HG03457 (cell line): ENCODE data around the gene GPR142.
"Not testable (repeated sequence)": the region's sequence is repeated elsewhere in the genome, so short reads cannot be mapped to it uniquely, and the experiment has no call there.

ENCODE experiments used
- ATAC-seq: cut with Tn5 transposase; IDR thresholded peaks from one replicate; pipeline ENCODE4 v1.9.1; 2021; ENCODE audit warnings: moderate number of reproducible peaks; ENCODE audit not compliant: unreplicated experiment

GPR142 gene

DNA sequence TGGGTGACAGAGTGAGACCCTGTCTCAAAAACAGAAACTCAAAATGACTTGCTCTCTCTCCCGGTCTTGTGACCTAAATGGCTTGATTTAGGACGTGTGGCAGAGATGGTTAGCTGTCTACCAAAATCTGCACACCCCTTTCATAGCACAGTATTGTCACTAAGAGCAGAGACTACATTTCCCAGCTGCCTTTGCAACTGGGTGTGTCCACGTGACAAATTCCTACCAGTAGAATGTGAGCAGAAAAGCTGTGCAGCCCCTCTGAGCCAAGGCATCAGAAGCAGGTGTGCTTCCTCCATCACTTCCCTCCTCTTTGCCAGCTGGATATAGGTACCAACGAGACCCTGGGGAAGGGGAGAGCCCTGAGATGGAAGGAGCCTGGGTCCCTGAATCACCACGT, 25.5 kb downstream of the GPR142 start:
- ATAC-seq, result no peak

DNA sequence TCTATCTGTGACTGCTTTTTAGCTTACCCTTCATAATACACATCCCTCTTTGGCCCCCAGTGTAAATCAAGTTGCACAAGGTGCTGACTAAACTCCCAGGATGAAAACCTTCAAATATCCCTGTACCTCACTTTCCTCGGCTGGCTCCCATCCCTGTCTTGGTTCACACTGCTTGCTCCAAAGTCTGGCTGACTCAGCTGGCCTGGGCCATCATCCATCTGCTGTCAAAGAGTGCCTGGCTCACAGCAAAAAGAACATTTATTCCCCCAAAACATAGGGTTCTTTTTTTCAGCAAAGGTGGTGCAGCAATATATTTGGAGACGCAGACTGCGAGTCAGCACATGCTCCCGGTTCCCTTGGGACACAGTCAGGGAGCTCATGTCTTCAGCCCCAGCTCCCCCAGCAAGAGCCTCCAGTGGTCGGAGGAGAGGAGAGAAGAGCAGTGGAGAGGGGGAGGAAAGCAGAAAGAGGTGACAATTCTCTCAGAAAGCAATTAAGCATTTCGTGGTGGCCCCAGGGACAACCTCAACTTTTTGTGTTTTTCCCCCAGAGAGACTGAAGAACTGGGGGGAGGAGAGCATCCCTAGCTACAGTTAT, 26.1 kb downstream of the GPR142 start:
- no peak for ATAC-seq

DNA sequence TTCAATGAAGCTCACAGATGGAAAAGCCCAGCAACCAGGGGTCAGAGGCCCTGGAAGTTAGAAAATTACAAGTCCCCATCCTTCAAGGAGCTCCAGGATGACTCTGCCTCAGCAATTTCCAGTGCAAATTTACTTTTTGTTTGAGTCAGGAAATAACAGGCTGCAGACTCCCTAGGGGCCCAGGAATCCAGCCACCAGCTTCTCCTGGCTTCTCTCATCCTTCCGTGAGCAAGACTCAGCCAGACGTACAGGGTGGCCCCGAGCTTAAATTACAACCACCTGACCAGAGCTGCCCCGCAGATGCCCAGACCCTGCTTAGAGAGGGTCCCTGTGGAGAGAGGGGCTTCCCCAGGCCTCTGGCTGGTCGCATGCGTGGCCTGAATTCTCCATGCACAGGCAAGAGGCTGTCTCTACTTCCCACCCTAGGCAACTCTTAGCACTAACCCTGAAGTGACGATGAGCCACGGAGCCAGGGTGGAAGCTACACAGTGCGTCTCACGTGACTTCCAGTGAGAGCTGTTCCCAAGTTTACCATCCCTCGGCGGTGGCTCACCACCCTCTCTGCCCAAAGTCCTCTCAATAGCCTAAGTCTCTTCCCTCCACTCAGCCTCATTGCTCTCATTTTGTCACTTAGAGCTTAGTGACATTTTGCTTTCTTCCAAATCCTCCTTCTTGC, 27.1 kb downstream of the GPR142 start:
- ATAC-seq, result no peak

DNA sequence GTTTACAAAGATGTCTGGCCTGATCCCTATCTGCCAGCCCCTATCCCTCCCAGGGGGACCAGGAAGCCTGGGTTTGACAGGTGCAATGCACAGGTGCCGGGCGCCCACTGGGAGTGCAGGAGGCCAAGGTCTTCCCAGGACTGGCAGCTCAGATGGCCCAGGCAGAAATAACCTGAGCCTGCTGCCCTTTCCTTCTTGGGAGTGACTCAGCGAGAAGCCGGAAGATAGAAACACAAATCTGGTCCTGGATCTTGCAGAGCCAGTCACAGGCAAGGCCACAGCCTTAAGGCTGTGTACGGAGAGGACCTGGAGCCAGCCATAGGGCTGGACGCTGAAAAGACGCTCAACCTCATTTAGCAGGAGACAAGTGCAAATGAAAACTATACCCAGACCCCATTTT, 27.7 kb downstream of the GPR142 start:
- no peak for ATAC-seq

DNA sequence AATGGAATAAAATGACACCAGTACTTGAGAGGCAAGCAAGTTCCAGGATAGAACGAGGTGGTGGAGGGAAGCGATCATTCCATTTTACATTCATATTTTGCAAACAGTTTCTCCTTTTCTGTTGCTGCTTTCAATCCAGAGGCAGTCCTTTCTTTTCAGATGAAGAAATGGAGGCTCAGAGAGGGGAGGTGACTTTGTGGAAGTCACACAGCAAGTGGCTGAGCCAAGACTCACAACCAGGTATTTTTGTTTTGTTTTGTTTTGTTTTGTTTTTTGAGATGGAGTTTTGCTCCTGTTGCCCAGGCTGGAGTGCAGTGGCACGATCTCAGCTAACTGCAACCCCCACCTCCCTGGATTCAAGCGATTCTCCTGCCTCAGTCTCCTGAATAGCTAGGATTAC, 29.3 kb downstream of the GPR142 start:
- no peak for ATAC-seq

DNA sequence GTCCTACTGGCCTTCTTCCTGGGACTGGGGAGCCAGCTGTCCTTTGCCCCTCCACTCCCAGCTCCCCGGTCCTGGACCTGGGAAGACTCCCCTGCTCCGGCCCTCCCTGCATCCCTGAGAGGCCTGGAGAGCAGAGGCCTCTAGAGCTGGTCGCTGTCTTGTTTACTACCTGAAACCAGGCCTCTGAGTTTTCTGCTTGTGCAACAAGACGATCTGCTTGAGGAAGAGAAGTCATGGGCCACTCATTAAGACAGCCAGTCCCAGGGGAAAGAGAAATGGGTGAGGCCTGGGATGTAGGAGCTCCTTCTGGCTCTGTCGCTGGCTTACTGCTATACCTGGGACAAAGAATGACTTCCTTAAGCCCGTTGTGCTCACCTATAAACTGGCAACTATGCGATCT, 34.7 kb downstream of the GPR142 start:
- ATAC-seq, result no peak

DNA sequence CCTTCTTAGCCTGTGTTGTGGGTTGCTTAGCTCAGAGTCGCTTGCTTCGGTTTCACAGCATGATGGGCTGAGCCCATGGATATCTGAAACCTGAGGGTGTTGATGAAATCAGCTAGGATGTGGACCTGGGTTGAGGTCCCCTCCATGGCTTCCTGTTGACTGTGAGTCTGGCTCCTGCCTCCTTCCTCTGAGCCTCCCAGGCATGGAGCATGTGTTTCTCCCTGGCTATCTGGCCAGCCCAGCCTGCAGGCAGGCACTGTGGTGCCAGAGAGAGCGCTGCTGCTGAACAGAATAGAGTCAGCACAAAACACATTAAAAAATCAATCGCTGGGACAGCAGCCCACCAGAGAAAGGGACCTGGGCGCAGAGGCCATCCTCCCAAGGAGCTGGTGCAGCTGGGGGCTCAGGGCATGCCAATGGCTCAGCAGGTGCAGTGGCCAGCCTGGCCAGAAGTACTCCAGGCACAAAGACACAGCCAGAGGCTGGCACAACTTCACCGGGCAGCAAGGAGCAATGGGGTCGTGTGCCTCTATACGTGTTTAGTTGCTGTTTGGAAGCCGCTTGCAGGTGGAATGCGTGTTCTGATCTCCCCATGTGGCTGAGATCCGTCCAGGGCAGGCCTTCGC, 36.3 kb downstream of the GPR142 start:
- no peak for ATAC-seq

DNA sequence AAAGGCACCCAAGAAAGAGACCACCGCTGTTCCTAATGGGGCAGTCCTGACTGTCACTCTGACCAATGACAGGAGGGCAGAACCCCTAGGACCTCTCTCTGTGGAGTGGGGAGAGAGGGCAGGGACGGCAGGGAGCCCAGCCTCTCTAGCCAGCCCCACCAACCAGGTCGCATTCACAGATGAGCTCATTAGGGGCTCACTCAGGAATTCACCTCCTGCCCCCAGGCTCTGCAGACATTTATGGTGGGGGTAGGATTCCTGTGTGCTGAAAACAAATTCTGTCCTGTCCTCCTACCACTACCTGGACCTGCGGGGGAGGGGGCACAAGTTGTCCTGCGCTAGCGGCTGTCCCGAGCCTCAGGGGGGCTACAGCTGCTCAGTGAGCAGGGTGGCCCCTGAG, 36.9 kb downstream of the GPR142 start:
- ATAC-seq, result no peak

DNA sequence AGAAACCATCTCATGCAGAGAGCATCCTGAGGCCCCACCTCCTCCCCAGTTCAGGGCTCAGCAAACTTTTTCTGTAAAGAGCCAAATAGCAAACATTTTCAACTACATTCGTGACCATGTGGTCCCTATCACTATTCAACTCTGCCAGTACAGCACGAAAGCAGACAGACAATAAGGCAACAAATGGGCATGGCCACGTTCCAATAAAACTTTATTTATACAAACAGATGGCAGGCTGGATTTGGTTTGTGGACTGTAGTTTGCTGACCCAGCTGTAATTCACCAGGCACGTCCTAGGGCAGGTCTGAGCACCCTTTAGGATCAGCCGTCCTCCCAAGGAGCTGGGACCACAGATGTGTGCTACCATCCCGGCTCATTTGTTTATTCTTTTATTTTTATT, 37.5 kb downstream of the GPR142 start:
- ATAC-seq, result no peak

DNA sequence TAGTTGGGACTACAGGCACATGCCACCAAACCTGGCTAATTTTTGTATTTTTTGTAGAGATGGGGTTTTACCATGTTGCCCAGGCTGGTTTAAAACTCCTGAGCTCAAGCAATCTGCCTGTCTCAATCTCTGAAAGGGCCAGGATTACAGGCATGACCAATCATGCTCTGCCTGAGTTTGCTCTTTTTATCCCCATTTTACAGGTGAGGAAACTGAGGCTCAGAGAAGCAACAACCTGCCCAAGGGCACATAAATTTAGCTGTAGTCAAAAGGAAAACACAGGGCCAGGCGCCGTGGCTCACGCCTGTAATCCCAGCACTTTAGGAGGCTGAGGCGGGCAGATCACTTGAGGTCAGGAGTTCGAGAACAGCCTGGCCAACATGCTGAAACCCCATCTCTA, 38.0 kb downstream of the GPR142 start:
- ATAC-seq, result not testable (repeated sequence)

DNA sequence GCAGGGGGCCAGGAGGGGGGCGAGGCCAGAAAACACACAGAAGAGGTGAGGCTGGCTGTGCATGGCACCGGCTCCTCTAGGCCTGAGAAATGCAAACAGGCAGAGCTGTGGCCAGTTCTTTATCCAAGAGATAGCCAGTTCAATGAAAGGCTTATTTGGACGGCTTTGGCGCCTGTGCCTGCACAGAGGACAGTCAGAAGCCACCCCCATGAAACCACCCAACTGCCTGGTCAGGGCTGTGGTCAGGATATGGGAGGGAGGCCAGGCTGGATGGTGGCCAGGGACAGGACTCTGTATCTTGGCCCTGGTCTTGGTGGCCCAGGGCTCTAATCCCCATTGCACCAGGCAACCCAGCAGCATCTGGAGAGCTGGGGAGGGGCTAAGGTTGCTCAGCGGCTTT, 40.1 kb downstream of the GPR142 start:
- no peak for ATAC-seq

DNA sequence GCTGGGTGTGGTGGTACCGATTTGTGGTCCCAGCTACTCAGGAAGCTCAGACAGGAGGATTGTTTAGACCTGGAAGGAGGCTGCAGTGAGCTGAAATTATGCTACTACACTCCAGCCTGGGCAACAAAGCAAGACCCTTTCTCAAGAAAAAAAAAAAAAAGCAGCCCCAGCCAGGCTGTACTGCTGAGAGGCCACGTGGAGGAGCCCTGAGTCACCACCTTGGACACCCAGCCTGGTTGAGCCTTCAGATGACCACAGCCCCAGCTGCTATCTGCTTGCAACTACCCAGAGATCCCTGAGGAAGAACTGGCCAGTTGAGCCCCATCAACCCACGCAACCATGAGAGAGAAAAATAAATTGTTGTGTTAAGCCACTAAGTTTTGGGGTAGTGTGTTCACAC, 41.0 kb downstream of the GPR142 start:
- ATAC-seq, result no peak

DNA sequence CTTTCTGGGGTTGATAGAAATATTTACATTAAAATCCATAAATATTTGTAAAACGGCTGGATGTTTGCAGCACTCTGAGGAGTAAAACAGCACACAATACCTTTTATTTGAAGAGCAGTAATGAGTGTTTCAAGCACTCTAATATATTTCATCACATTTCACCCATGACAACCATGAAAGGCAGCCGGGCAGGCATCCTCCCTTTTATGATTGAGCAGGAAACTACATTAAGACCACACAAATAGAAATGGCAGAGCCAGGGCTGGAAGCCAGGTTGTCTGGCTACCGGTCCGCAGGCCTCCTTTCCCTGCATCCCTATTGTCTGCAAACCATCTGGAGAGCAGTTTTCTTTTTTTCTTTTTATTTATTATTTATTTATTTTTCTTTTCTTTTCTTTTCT, 41.5 kb downstream of the GPR142 start:
- no peak for ATAC-seq

DNA sequence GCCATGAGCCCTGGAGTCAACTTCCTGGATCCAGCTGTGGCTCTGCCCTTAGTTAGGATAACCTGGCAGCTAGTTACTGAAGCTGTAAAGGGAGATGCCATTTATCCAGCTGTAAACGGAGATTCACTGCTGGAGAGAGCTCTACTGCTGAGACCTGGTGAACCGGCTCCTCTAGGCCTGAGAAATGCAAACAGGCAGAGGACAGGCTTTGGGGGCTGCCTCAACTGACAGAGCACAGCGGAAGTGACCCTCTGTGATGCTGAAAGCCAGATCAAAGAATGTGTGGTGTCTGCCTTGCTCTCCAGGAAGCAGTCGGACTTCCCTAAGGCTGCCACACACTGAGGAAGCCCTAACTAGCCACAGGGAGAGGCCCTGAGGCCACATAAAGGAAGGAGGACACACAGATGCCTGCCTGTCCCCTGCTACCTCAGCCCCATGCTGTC, 42.7 kb downstream of the GPR142 start:
- ATAC-seq, result no peak

DNA sequence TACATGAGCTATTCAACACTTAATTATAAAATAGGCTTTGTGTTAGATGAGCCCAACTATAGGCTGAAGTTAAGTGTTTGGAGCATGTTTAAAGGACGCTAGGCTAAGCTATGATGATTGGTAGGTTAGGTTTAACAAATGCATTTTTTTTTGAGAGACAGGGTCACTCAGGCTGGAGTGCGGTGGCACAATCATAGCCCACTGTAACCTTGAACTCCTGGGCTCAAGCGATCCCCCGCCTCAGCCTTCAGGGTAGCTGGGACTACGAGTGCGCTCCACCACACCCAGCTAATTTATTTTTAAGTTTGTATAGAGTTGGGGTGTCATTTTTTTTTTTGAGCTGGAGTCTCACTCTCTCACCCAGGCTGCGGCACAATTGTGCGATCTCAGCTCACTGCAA, 45.3 kb downstream of the GPR142 start:
- ATAC-seq, result no peak

DNA sequence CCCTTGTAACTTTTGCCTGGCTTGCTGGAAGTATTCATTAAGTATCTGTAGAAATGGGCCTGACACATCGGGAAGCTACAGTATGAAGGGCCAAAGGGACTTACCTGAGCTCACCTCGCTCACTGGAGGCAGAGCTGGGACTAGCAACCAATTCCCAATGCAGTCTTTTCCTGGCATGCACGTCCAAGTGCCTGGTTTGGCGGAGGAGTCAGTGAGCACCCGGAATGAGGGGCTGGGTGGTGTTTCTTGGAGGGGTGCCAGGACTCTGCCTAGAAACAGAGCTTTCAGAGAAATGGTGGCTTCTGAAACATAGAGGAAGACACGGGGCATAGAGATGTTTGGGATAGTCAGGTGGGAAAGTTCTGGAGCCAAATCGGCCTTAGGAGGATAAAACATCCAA, 46.2 kb downstream of the GPR142 start:
- ATAC-seq, result no peak

DNA sequence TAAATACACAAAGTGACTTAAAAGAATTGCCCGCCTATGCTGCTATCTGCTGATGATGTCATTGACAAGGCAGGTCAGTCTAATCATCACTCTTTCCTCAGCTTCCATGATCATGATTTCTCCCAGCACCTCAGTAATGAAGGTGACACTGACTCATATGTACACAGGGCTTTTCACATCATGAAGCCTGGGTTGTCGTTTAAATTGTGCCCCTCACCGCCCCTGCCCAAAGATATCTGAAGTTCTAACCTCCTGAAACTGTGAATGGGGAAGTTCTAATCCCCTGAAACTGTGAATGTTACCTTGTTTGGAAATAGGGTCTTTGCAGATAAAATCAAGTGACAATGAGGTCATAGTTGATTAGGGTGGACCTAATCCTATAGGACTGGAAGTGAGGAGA, 47.2 kb downstream of the GPR142 start:
- no peak for ATAC-seq

DNA sequence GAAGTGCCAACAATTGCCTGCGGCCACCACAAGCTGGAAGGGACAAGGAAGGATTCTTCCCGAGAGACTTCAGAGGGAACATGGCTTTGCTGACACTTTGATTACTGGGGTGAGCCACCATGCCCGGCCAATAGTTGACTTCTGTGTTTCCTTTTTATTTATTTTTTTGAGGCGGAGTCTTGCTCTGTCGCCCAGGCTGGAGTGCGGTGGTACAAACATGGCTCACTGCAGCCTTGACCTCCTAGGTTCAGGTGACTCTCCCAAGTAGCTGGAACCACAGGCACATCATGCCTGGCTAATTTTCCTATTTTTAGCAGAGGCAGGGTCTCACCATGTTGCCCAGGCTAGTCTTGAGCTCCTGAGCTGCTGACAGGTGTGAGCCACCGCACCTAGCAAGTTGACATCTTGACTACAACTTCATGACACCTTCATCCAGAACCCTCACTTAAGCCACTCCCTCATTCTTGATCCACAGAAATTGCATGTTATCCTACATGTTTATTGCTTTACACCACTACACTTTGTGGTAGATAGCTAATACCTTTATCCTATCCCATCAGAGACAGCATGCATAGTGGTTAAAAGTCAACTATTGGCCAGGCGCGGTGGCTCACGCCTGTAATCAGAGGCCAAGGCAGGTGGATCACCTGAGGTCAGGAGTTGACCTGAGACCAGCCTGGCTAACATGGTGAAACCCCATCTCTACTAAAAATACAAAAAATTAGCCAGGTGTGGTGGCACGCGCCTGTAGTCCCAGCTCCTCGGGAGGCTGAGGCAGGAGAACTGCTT, 48.5 kb downstream of the GPR142 start:
- ATAC-seq, result no peak

DNA sequence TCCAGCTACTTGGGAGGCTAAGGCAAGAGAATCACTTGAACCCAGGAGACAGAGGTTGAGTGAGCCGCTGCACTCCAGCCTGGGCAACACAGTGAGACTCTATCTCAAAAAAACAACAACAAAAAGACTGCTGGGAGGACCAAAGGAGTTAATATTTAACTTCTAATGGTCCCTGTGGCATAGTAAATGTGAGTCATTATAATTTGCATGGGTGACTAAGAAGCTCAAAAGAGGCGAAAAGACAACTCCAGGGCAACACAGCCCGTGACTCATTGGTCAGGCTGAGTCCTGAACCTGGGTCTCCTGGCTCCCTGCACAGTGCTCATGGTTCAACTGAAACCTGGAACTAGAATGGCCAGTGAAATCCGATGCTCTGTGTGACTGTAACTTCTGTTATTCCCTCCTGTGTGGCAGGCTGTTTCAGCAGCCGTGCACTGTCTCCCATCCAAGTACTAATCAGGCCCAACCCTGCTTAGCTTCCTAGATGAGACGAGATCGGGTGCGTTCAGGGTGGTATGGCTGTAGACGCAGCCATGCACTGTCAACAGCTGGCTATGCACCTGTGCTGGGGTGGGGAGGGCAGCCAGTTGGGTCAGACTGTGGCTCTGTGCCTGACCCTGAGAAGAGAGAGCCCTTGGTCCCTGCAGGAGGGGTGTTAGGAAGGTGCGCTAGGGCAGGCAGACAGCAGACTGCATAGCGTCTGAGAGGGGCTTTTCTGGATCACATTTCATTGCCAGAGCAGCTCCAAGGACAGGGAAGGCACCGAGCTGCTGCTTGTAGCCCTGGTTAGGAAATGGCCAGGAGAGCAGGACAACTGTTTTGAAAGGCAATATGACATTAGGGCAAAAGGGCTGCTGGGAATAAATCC, 50.1 kb downstream of the GPR142 start:
- ATAC-seq, result peak; percentile 62

DNA sequence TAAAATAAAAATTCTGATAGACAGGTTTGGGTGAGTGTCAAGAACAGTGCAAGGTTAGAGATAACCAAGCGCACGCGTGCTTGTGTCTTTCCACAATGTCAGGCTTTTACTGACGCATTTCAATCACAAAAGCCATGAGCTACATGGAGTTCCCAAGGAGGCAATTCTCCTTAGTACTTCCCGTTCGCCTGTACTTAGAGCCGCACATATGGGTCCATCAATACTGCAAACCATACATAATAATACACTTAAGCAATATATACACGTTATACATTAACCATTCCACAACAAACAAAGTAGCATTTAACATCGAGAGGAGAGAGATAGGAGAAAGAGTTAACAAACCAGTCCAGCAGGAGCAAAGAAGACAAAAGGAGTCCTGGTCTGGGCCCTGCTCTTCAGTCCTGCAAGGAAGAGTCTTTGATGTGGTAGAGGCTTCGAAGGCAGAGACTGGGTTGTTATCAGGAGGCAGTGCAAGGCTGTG, 52.7 kb downstream of the GPR142 start:
- no peak for ATAC-seq
